ENCODE measurements around the gene GABARAPL2.
"Not testable (repeated sequence)": the region's sequence is repeated elsewhere in the genome, so short reads cannot be mapped to it uniquely, and the experiment has no call there.

Gene GABARAPL2

DNA sequence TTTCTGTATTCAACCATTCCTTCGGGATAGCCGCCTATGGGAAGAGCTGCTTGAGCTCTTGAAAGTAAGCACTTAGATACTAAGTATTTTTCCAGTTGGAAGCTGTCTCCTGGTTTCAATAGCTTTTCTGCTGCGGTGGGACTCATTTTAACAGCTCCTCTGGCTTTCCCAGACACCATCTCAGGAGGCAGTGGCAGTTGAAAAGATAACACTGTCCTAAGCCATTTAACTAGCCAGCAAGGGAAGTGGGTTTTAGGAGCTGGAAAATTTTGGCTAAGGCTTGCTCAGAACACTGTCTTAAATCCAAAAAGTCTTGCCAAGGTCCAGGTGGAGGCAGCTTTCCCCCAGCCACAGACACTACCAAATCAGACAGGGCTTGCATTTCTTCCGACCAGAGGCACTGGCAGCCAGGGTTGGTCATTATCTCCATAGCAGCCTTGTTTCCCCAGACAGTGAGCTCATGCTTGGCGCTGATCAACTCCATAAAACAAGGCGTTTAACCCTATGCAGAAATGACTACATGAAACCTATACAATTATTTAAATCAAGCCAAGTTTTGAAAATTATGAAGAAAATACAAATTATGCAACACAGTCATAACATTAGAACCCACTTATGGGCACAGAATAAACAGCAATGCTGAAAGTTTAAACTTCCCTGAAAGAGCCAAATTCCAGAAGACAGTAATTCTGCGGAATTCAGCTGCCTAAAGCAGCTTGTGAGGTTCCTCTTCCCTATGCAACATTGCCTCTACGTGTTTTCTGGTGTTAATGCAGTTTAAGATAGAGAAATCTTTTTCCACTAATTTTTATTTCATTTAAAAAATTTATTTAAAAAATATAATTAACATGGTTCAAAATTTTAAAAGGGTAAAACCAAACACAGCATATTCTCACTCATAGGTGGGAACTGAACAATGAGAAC, 25.0 kb downstream of the GABARAPL2 start:
- Histone ChIP-seq H3K36me3 (ENCODE audit: insufficient read depth, low read length) (no peaks in the 10 kb centered on the region), H3K9me3 (ENCODE audit: control insufficient read depth, insufficient read depth, low read length) (no peaks in the 10 kb centered on the region), H3K4me1 (ENCODE audit: insufficient read depth, low read length) (peaks cover 30% of the 10 kb centered on the region), H3K9ac (ENCODE audit: low read depth, low read length) (no peak overlapping the region)

DNA sequence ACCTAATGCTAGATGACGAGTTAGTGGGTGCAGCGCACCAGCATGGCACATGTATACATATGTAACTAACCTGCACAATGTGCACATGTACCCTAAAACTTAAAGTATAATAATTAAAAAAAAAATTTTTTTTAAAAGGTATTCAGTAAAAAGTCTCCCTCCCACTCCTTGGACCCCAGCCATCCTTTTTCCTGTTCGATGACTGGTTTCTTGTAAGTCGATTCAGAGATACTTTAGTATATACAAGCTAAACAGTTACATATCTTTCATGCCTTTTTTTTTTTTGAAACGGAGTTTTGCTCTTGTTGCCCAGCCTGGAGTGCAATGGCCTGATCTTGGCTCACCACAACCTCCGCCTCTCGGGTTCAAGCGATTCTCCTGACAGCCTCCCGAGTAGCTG, 25.7 kb downstream of the GABARAPL2 start:
- not testable (repeated sequence) for H3K36me3 ChIP-seq (ENCODE audit: insufficient read depth, low read length); H3K9ac ChIP-seq (ENCODE audit: low read depth, low read length)

DNA sequence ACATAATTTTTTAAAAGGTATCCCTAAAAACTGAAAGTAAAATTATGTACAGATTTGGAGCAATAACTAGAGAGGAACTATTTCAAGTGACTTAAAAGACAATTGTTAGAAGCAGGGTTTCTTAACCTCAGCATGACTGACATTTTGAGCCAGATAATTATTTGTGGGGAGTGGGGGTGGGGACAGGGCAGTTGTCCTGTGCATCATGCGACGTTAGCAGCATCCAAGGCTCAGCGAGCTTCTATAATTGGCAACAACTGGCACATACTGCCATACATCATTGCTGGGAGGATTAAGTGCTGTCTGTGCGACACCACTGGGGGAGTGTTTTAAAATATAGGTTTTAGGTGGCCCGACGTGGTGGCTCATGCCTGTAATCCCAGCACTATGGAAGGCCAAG, 27.1 kb downstream of the GABARAPL2 start:
- Histone ChIP-seq H3K36me3 (ENCODE audit: insufficient read depth, low read length) (peaks cover 5% of the 10 kb centered on the region; the same call in 1 of the 2 replicates), H3K9ac (ENCODE audit: low read depth, low read length) (no peak overlapping the region), H3K4me1 (ENCODE audit: insufficient read depth, low read length) (peaks cover 30% of the 10 kb centered on the region), H3K9me3 (ENCODE audit: control insufficient read depth, insufficient read depth, low read length) (no peaks in the 10 kb centered on the region)

More for the DNA sequence above, 25.7 kb downstream of the GABARAPL2 start:
- H3K4me1 ChIP-seq (ENCODE audit: insufficient read depth, low read length), result peaks cover 30% of the 10 kb centered on the region
- not testable (repeated sequence) for H3K9me3 ChIP-seq (ENCODE audit: control insufficient read depth, insufficient read depth, low read length)

DNA sequence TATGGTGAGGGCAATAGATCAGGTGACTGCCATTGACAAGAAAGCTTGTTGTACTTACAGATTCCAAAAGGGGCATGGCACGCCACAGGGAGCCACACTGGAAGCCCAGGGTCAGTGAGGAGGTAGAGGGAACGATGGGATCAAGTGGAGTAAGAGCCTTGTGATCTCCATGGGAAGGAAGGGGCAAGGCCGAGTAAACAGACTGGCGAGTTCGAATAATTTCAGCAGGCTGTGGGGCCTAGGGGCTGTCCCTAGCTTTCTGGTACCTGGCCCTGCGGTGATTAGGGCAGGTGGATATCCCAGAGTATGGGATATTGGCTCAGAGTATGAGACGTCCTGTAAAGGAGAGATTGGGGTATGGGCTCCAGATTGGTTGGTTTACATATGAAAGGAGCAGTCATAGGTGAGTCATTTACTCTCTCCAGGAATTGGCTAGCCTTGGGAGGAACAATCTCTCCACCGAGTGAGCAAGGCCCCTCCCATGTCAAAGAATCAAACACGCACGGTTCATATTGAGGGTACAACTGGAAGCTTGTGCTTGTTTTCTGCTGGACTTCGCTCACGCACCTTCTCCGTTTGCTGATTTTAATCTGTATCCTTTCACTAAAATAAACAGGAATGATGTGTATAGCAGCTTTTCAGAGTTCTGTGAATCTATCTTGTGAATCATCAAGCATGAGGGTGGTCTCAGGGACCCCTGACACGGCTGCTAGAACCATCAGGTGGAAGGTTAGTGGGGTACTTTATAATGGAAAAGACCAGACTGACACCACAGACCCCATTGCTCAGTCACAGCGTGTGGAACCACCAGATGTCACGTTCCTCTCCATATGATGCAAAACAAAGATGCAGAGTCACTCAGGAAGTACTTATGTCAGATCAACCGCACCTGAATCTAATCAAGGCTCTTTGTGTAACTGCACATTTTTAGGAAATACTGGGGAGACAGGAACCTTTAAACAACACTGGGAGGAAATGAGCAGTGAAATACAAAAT, 27.9 kb downstream of the GABARAPL2 start:
- Histone ChIP-seq H3K9me3 (ENCODE audit: control insufficient read depth, insufficient read depth, low read length) (no peaks in the 10 kb centered on the region), H3K36me3 (ENCODE audit: insufficient read depth, low read length) (peaks cover 5% of the 10 kb centered on the region; the same call in 1 of the 2 replicates), H3K4me1 (ENCODE audit: insufficient read depth, low read length) (peaks cover 30% of the 10 kb centered on the region), H3K9ac (ENCODE audit: low read depth, low read length) (peak overlapping the region; percentile 40)

DNA sequence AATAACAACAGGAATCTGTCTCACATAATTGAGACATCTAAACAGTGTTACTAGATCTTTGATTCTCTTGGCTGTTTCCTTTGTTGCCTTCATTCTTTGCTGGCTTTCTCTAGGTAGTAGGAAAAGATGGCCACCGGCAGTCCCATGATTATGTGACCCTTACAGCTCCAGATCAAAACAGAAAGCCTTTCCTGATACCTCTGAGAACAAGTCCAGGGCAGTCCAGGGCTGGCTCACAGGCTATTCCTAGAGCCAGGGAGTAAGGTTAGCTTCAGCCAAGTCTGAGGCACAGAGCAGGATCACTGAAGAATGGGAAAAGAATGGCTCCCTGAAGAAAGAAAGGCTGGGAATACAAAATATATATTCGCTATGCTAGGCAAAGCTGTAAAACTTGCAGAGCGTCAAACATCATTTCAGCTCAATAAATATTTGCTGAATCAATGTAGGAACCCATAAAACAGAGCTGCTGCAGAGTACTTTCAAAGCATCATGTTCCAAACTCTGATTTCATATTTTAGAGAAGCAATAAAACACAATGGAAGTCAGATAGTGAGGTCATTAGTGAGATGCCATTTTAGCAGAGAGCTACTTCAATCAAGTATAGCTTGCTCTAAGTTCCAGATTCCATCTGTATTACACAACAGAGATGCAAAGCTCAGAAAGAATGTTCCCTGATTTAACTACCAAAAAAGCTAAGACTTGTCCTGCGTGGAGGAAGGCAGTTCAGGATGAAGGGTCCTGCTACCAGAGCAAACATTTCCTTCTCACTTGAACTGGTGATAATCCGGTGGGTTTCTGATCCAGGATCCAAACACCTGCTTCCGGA, 33.5 kb downstream of the GABARAPL2 start:
- Histone ChIP-seq H3K9ac (ENCODE audit: low read depth, low read length) (no peak overlapping the region), H3K9me3 (ENCODE audit: control insufficient read depth, insufficient read depth, low read length) (no peaks in the 10 kb centered on the region; the same call in 1 of the 2 replicates), H3K36me3 (ENCODE audit: insufficient read depth, low read length) (peaks cover 41% of the 10 kb centered on the region), H3K4me1 (ENCODE audit: insufficient read depth, low read length) (peaks cover 7% of the 10 kb centered on the region)

DNA sequence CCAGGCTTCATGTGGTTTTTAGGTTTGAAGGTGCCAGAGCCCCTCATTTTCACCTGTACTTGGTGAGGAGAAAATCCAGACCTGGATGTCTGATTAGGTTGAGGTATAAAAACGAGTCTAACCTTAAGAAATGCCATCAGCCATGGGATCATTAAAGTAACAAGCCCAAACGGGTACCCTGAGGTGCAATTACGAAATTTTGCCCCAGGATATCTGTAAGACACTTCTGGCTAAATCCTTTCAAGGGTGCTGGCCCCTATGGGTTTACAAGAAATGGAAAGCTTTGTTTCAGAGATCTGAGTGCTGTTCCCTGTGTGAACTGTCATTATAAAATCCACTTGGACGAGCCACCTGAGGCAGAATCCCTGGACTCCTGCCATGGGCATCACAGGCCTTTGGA, 37.1 kb downstream of the GABARAPL2 start:
- no peaks in the 10 kb centered on the region for H3K4me1 ChIP-seq (ENCODE audit: insufficient read depth, low read length)
- no peak overlapping the region for H3K9ac ChIP-seq (ENCODE audit: low read depth, low read length)
- H3K36me3 ChIP-seq (ENCODE audit: insufficient read depth, low read length), result peaks cover 42% of the 10 kb centered on the region
- no peaks in the 10 kb centered on the region; the same call in 1 of the 2 replicates for H3K9me3 ChIP-seq (ENCODE audit: control insufficient read depth, insufficient read depth, low read length)

DNA sequence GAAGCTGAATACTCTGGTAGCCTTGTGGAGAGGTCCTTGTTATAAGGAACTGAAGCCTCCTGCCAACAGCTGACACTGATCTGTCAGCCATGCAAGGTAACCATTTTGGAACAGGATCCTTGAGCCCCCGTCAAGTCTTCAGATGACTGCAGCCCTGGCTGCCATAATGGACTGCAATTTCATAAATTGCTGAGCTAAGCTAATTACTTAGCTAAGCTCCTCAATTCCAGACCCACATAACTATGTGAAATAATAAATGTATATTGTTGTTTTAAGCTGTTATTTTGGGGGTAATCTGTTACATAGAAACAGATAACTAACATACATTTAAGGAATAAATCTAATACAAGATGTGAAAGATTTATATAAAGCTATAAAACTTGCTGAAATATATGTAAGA, 40.3 kb downstream of the GABARAPL2 start:
- no peak overlapping the region for H3K9ac ChIP-seq (ENCODE audit: low read depth, low read length)
- H3K4me1 ChIP-seq (ENCODE audit: insufficient read depth, low read length), result no peaks in the 10 kb centered on the region
- no peaks in the 10 kb centered on the region; the same call in 1 of the 2 replicates for H3K9me3 ChIP-seq (ENCODE audit: control insufficient read depth, insufficient read depth, low read length)
- H3K36me3 ChIP-seq (ENCODE audit: insufficient read depth, low read length), result peaks cover 37% of the 10 kb centered on the region

DNA sequence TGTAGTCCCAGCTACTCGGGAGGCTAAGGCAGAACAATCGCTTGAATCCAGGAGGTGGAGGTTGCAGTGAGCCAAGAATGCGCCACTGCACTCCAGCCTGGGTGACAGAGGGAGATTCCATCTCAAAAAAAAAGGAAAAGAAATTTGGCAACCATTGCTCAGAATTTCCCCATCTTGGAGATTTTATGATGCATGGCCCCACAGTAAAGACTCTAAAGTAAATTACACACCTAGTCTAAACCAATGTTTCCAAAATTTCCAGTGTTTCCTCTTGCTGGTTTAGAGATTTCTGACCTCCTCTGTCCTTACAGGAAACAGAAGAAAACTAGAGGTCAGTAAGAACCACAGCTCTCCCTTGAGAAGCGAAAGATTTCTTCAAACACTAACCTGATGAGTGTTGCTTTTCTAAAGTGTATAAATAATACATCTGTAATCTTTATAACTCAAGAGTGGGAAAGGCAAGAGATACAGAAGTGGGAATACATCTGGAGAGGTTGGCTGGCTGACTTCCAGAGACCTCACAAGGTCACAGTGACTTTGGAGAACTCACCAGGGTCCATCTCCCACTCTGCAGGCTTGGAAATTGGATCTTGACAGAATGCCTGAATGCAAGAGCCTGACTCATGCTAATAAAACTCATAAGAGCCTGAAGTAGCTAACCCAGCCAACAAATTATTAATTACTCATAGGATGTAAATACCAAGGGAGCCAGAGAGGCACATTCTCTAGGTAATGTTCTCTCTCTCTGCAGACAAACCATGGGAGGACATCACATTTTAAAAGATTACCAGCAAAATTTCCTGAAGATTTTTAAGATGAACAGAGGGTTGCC, 48.1 kb downstream of the GABARAPL2 start:
- H3K4me1 ChIP-seq (ENCODE audit: insufficient read depth, low read length), result no peaks in the 10 kb centered on the region
- no peak overlapping the region for H3K9ac ChIP-seq (ENCODE audit: low read depth, low read length)
- H3K9me3 ChIP-seq (ENCODE audit: control insufficient read depth, insufficient read depth, low read length), result no peaks in the 10 kb centered on the region
- peaks cover 41% of the 10 kb centered on the region for H3K36me3 ChIP-seq (ENCODE audit: insufficient read depth, low read length)

DNA sequence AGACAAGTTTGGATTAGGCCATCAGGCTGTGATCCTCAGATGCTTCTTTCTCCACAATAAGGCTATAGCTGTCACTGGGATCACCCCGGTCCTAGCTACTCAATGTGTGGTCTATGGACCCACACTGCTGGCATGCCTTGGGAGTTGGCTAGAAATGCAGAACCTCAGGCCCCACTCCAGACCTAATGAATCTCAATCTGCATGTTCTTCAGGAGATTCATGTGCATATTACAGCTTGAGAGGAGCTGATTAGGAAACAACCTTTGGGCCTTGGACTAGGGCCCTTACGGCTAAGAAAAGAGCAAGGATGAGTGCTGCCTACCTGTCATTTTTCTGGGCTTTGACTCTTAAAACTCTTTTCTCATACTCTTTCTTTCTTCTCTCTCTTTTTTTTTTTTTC, 49.4 kb downstream of the GABARAPL2 start:
- Histone ChIP-seq H3K36me3 (ENCODE audit: insufficient read depth, low read length) (peaks cover 38% of the 10 kb centered on the region), H3K9ac (ENCODE audit: low read depth, low read length) (no peak overlapping the region), H3K4me1 (ENCODE audit: insufficient read depth, low read length) (no peaks in the 10 kb centered on the region), H3K9me3 (ENCODE audit: control insufficient read depth, insufficient read depth, low read length) (no peaks in the 10 kb centered on the region)

DNA sequence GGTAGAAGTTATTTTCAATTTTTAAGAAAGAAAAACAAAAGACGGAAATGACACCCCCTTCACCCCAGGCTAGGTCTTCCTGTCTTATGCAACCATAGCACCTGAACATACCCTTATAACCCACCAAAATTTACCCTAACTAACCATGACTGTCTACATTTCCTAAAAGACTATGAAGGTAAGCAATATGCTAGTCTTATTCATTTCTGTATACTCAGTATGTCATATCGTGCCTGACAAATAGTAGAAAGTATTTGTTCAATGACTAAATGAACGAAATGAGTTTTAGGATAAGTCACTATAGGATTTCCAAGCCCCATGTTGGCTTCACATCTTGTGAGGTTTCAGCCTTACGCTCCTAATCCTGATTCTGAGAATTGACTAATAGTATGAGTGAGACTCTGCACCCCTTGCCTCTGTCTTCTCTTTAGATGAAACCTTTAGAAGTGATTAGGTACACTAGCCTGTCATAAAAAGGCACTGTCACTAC, 50.4 kb downstream of the GABARAPL2 start:
- H3K36me3 ChIP-seq (ENCODE audit: insufficient read depth, low read length), result peaks cover 35% of the 10 kb centered on the region
- H3K9ac ChIP-seq (ENCODE audit: low read depth, low read length), result no peak overlapping the region

DNA sequence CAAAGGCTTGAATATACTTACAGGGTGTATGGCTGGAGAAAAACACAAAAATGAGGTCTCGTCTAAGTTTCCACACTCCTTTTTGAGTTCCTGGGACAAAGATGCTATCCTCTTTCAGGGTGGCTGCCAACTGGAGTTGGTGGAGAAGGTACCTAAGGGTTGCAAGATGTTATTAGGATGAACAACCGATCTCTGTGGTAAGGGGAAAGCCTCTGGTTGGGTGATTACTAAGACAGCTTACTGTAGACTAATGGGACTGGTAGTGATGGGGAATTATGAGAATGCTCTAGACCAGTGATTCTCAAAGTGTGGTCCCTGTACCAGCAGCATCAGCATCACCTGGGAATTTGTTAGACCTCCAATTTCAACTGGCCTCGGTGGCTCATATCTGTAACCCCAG, 50.9 kb downstream of the GABARAPL2 start:
- Histone ChIP-seq H3K9me3 (ENCODE audit: control insufficient read depth, insufficient read depth, low read length) (no peaks in the 10 kb centered on the region), H3K36me3 (ENCODE audit: insufficient read depth, low read length) (peaks cover 32% of the 10 kb centered on the region), H3K9ac (ENCODE audit: low read depth, low read length) (no peak overlapping the region), H3K4me1 (ENCODE audit: insufficient read depth, low read length) (no peaks in the 10 kb centered on the region)

More for the DNA sequence above, 50.4 kb downstream of the GABARAPL2 start:
- H3K4me1 ChIP-seq (ENCODE audit: insufficient read depth, low read length), result no peaks in the 10 kb centered on the region
- H3K9me3 ChIP-seq (ENCODE audit: control insufficient read depth, insufficient read depth, low read length), result no peaks in the 10 kb centered on the region

DNA sequence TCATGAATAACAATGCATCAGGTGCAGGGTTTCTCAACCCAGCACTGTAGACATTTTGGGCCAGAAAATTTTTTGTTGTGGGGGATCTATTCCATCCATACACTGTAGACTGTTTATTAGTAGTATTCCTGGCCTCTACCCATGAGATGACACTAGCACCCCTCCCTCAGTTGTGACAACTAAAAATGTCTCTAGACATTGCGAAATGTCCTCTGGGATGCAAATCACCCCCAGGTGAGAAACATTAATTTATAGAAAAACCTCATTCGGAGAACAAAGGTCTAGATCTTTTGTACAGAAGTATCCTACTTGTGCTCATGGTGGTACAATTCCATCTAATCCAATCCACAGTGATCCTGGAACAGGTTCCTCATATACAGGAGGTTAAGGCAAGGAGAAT, 52.6 kb downstream of the GABARAPL2 start:
- no peak overlapping the region for H3K9ac ChIP-seq (ENCODE audit: low read depth, low read length)
- H3K4me1 ChIP-seq (ENCODE audit: insufficient read depth, low read length), result no peaks in the 10 kb centered on the region
- H3K9me3 ChIP-seq (ENCODE audit: control insufficient read depth, insufficient read depth, low read length), result no peaks in the 10 kb centered on the region
- peaks cover 28% of the 10 kb centered on the region for H3K36me3 ChIP-seq (ENCODE audit: insufficient read depth, low read length)
